Measurements from ENCODE around the gene RCHY1. TPM values are rescaled to one million over a fixed set of nuclear protein-coding genes. Genes with fewer than 3 reads are reported as not detected.

RCHY1 gene
- total and polyA plus RNA-seq, 5 donors from 2014 or later, result 38.0 to 47.9 (median 44.4) TPM

- H3K36me3 ChIP-seq (ENCODE audit: control insufficient read depth, insufficient read depth, low read length), result peaks cover 4% of the 10 kb centered on the region
- H3K36me3 Mint-ChIP-seq, result peaks cover 25% of the 10 kb centered on the region
- H3K27ac ChIP-seq (ENCODE audit: insufficient read depth, low read length, poor library complexity, severe bottlenecking), result no peak overlapping the region
- peaks cover 0 to 5% (median 1%) of the 10 kb centered on the region in 4 donors for H3K4me1 Mint-ChIP-seq
- H3K9me3 ChIP-seq (ENCODE audit: control insufficient read depth in 2 of 2, low read length in 2 of 2), result no peaks in the 10 kb centered on the region
- H3K27me3 Mint-ChIP-seq, result no peaks in the 10 kb centered on the region
- ATAC-seq (ENCODE audit: low read depth in 2 of 2) (no peak), DNase-seq (no peak)
- H3K9me3 Mint-ChIP-seq, result peaks cover 0 to 2% (median 0%) of the 10 kb centered on the region in 7 donors
- peak overlapping the region in 1 of 3 donors; percentile 1 for H3K27ac Mint-ChIP-seq
- H3K4me1 ChIP-seq (ENCODE audit: control insufficient read depth, insufficient read depth, low read length, poor library complexity, severe bottlenecking), result no peaks in the 10 kb centered on the region
- no peak overlapping the region for H3K4me3 Mint-ChIP-seq
- H3K4me3 ChIP-seq (ENCODE audit: low read depth, low read length), result no peak overlapping the region
- no peaks in the 10 kb centered on the region for H3K27me3 ChIP-seq (ENCODE audit: control insufficient read depth, insufficient read depth, low read length)
Measured at GRCh38 chr4:75470738-75471137, 43.5 kb downstream of the RCHY1 start.

- H3K4me1 Mint-ChIP-seq, result peaks cover 0 to 2% (median 1%) of the 10 kb centered on the region in 4 donors
- H3K36me3 ChIP-seq (ENCODE audit: control insufficient read depth, insufficient read depth, low read length), result peaks cover 4% of the 10 kb centered on the region
- peaks cover 0 to 7% (median 0%) of the 10 kb centered on the region in 7 donors for H3K9me3 Mint-ChIP-seq
- peaks cover 17% of the 10 kb centered on the region for H3K36me3 Mint-ChIP-seq
- H3K27ac ChIP-seq (ENCODE audit: insufficient read depth, low read length, poor library complexity, severe bottlenecking), result no peak overlapping the region
- DNase-seq, result no peak
- no peak overlapping the region for H3K4me3 ChIP-seq (ENCODE audit: low read depth, low read length)
- no peak for ATAC-seq (ENCODE audit: low read depth in 2 of 2)
- no peak overlapping the region for H3K4me3 Mint-ChIP-seq
- H3K9me3 ChIP-seq (ENCODE audit: control insufficient read depth in 2 of 2, low read length in 2 of 2), result no peaks in the 10 kb centered on the region
- H3K4me1 ChIP-seq (ENCODE audit: control insufficient read depth, insufficient read depth, low read length, poor library complexity, severe bottlenecking), result no peaks in the 10 kb centered on the region
- H3K27ac Mint-ChIP-seq, result peak overlapping the region in 1 of 3 donors; percentile 1
- H3K27me3 Mint-ChIP-seq, result no peaks in the 10 kb centered on the region
- no peaks in the 10 kb centered on the region for H3K27me3 ChIP-seq (ENCODE audit: control insufficient read depth, insufficient read depth, low read length)
Measured at GRCh38 chr4:75469896-75470295, 44.3 kb downstream of the RCHY1 start.

GRCh38 chr4:75457365-75457764 is 56.8 kb downstream of the RCHY1 start:
- Histone ChIP-seq H3K36me3 (ENCODE audit: control insufficient read depth, insufficient read depth, low read length) (no peaks in the 10 kb centered on the region), H3K27ac (ENCODE audit: insufficient read depth, low read length, poor library complexity, severe bottlenecking) (no peak overlapping the region), H3K27me3 (ENCODE audit: control insufficient read depth, insufficient read depth, low read length) (peaks cover 3% of the 10 kb centered on the region), H3K4me1 (ENCODE audit: control insufficient read depth, insufficient read depth, low read length, poor library complexity, severe bottlenecking) (no peaks in the 10 kb centered on the region), H3K4me3 (ENCODE audit: low read depth, low read length) (no peak overlapping the region), H3K9me3 (ENCODE audit: control insufficient read depth in 2 of 2, low read length in 2 of 2) (no peaks in the 10 kb centered on the region)
- ATAC-seq (ENCODE audit: low read depth in 2 of 2), result no peak
- no peaks in the 10 kb centered on the region for H3K4me1 Mint-ChIP-seq
- DNase-seq, result no peak
- no peaks in the 10 kb centered on the region for H3K36me3 Mint-ChIP-seq
- no peak overlapping the region for H3K4me3 Mint-ChIP-seq
- peaks cover 0 to 5% (median 0%) of the 10 kb centered on the region in 7 donors for H3K9me3 Mint-ChIP-seq
- no peak overlapping the region for H3K27ac Mint-ChIP-seq
- peaks cover 5% of the 10 kb centered on the region for H3K27me3 Mint-ChIP-seq

- H3K9me3 Mint-ChIP-seq, result peaks cover 0 to 22% (median 8%) of the 10 kb centered on the region in 7 donors
- H3K9me3 ChIP-seq (ENCODE audit: control insufficient read depth in 2 of 2, low read length in 2 of 2), result no peaks in the 10 kb centered on the region
- no peak overlapping the region for H3K4me3 ChIP-seq (ENCODE audit: low read depth, low read length)
- no peak overlapping the region for H3K4me3 Mint-ChIP-seq
- no peak for ATAC-seq (ENCODE audit: low read depth in 2 of 2)
- H3K36me3 ChIP-seq (ENCODE audit: control insufficient read depth, insufficient read depth, low read length), result no peaks in the 10 kb centered on the region
- no peaks in the 10 kb centered on the region for H3K4me1 ChIP-seq (ENCODE audit: control insufficient read depth, insufficient read depth, low read length, poor library complexity, severe bottlenecking)
- H3K27ac ChIP-seq (ENCODE audit: insufficient read depth, low read length, poor library complexity, severe bottlenecking), result no peak overlapping the region
- peaks cover 3% of the 10 kb centered on the region for H3K27me3 ChIP-seq (ENCODE audit: control insufficient read depth, insufficient read depth, low read length)
- H3K4me1 Mint-ChIP-seq, result no peaks in the 10 kb centered on the region
- no peaks in the 10 kb centered on the region for H3K36me3 Mint-ChIP-seq
- no peaks in the 10 kb centered on the region for H3K27me3 Mint-ChIP-seq
- no peak for DNase-seq
- H3K27ac Mint-ChIP-seq, result no peak overlapping the region
Measured at GRCh38 chr4:75434105-75434504, 80.1 kb downstream of the RCHY1 start.

- Mint-ChIP-seq H3K27me3 (no peaks in the 10 kb centered on the region), H3K9me3 (peaks cover 0 to 21% (median 6%) of the 10 kb centered on the region in 7 donors), H3K27ac (no peak overlapping the region), H3K4me3 (no peak overlapping the region), H3K36me3 (no peaks in the 10 kb centered on the region), H3K4me1 (no peaks in the 10 kb centered on the region)
- Histone ChIP-seq H3K4me3 (ENCODE audit: low read depth, low read length) (no peak overlapping the region), H3K36me3 (ENCODE audit: control insufficient read depth, insufficient read depth, low read length) (no peaks in the 10 kb centered on the region), H3K27me3 (ENCODE audit: control insufficient read depth, insufficient read depth, low read length) (peaks cover 3% of the 10 kb centered on the region), H3K9me3 (ENCODE audit: control insufficient read depth in 2 of 2, low read length in 2 of 2) (no peaks in the 10 kb centered on the region), H3K4me1 (ENCODE audit: control insufficient read depth, insufficient read depth, low read length, poor library complexity, severe bottlenecking) (no peaks in the 10 kb centered on the region), H3K27ac (ENCODE audit: insufficient read depth, low read length, poor library complexity, severe bottlenecking) (no peak overlapping the region)
- DNase-seq, result peak in 1 of 3 donors; percentile 26
- no peak for ATAC-seq (ENCODE audit: low read depth in 2 of 2)
Measured at GRCh38 chr4:75432683-75433082, 81.5 kb downstream of the RCHY1 start.

GRCh38 chr4:75429208-75429607 is 85.0 kb downstream of the RCHY1 start:
- Mint-ChIP-seq H3K9me3 (peaks cover 0 to 9% (median 1%) of the 10 kb centered on the region in 7 donors), H3K27me3 (no peaks in the 10 kb centered on the region), H3K4me1 (no peaks in the 10 kb centered on the region), H3K4me3 (no peak overlapping the region), H3K27ac (no peak overlapping the region), H3K36me3 (no peaks in the 10 kb centered on the region)
- DNase-seq (no peak), ATAC-seq (ENCODE audit: low read depth in 2 of 2) (no peak)
- Histone ChIP-seq H3K27ac (ENCODE audit: insufficient read depth, low read length, poor library complexity, severe bottlenecking) (no peak overlapping the region), H3K4me1 (ENCODE audit: control insufficient read depth, insufficient read depth, low read length, poor library complexity, severe bottlenecking) (no peaks in the 10 kb centered on the region), H3K27me3 (ENCODE audit: control insufficient read depth, insufficient read depth, low read length) (peaks cover 3% of the 10 kb centered on the region), H3K36me3 (ENCODE audit: control insufficient read depth, insufficient read depth, low read length) (no peaks in the 10 kb centered on the region), H3K4me3 (ENCODE audit: low read depth, low read length) (no peak overlapping the region), H3K9me3 (ENCODE audit: control insufficient read depth in 2 of 2, low read length in 2 of 2) (no peaks in the 10 kb centered on the region)

Other genes with a start within 250 kb of the RCHY1 start
- gene THAP6, start 70 bp upstream of the RCHY1 start, total RNA-seq, result 29.1 TPM
- 10 to 100 TPM; 15.7 to 21.3 (median 19.0) TPM for gene THAP6, start 70 bp upstream of the RCHY1 start, polyA plus RNA-seq
- gene ODAPH, start 41.7 kb upstream of the RCHY1 start, total RNA-seq, result not detected
- not detected for gene ODAPH, start 41.7 kb upstream of the RCHY1 start, polyA plus RNA-seq
- 0.30 TPM for gene CDKL2, start 116.1 kb upstream of the RCHY1 start, total RNA-seq
- 1 to 10 TPM in 1 of 4 donors, under 1 TPM in 3; 0.07 to 1.1 (median 0.44) TPM for gene CDKL2, start 116.1 kb upstream of the RCHY1 start, polyA plus RNA-seq
- 300 TPM for gene G3BP2, start 159.0 kb upstream of the RCHY1 start, total RNA-seq
- gene G3BP2, start 159.0 kb upstream of the RCHY1 start, polyA plus RNA-seq, result 100 to 1,000 TPM; 101 to 126 (median 112) TPM
- gene USO1, start 210.2 kb upstream of the RCHY1 start, total RNA-seq, result 23.8 TPM
- 10 to 100 TPM; 23.4 to 29.5 (median 26.2) TPM for gene USO1, start 210.2 kb upstream of the RCHY1 start, polyA plus RNA-seq